Measurements from ENCODE around the gene DBET.
"Not testable (repeated sequence)": the region's sequence is repeated elsewhere in the genome, so short reads cannot be mapped to it uniquely, and the experiment has no call there.

Gene DBET

GRCh38 chr4:190064342-190064741, at the start of gene DBET:
TSS of gene DBET (plus strand) at chr4:190064502.
- DNase-seq; in situ Hi-C loops (cut with MboI; ENCODE audit: low pct_unique_long_range_greater_than_20kb, low sequenced_read_pairs): not testable (repeated sequence)

GRCh38 chr4:190014771-190015537, 49.3 kb upstream of the DBET start:
- DNase-seq, result no peak
- in situ Hi-C loops (cut with MboI; ENCODE audit: low pct_unique_long_range_greater_than_20kb, low sequenced_read_pairs), result no loop called here

- no peak for DNase-seq
- in situ Hi-C loops (cut with MboI; ENCODE audit: low pct_unique_long_range_greater_than_20kb, low sequenced_read_pairs), result no loop called here
These were observed 48.5 kb upstream of the DBET start for GRCh38 chr4:190015538-190016368.

- in situ Hi-C loops (cut with MboI; ENCODE audit: low pct_unique_long_range_greater_than_20kb, low sequenced_read_pairs), result no loop called here
- no peak for DNase-seq
These were observed 47.7 kb upstream of the DBET start for GRCh38 chr4:190016369-190017289.

GRCh38 chr4:190017357-190018200, 46.7 kb upstream of the DBET start:
- in situ Hi-C loops (cut with MboI; ENCODE audit: low pct_unique_long_range_greater_than_20kb, low sequenced_read_pairs), result no loop called here
- no peak for DNase-seq

- no peak for DNase-seq
- in situ Hi-C loops (cut with MboI; ENCODE audit: low pct_unique_long_range_greater_than_20kb, low sequenced_read_pairs), result no loop called here
These were observed 45.9 kb upstream of the DBET start for GRCh38 chr4:190018201-190018920.

GRCh38 chr4:190019023-190019858, 45.1 kb upstream of the DBET start:
- DNase-seq, result no peak
- in situ Hi-C loops (cut with MboI; ENCODE audit: low pct_unique_long_range_greater_than_20kb, low sequenced_read_pairs), result no loop called here

GRCh38 chr4:190019859-190020463, 44.3 kb upstream of the DBET start:
- in situ Hi-C loops (cut with MboI; ENCODE audit: low pct_unique_long_range_greater_than_20kb, low sequenced_read_pairs); DNase-seq: not testable (repeated sequence)

GRCh38 chr4:190020790-190021717, 43.2 kb upstream of the DBET start:
- in situ Hi-C loops (cut with MboI; ENCODE audit: low pct_unique_long_range_greater_than_20kb, low sequenced_read_pairs), result no loop called here
- DNase-seq, result peak; percentile 17

GRCh38 chr4:190021973-190022372, 42.3 kb upstream of the DBET start:
- in situ Hi-C loops (cut with MboI; ENCODE audit: low pct_unique_long_range_greater_than_20kb, low sequenced_read_pairs); DNase-seq: not testable (repeated sequence)

- in situ Hi-C loops (cut with MboI; ENCODE audit: low pct_unique_long_range_greater_than_20kb, low sequenced_read_pairs); DNase-seq: not testable (repeated sequence)
These were observed 41.6 kb upstream of the DBET start for GRCh38 chr4:190022614-190023281.

GRCh38 chr4:190027156-190027555, 37.1 kb upstream of the DBET start, which contains the start of gene FRG2:
TSS of gene FRG2 (minus strand) at chr4:190027256. CDS start at chr4:190027204, 52 bp downstream.
- in situ Hi-C loops (cut with MboI; ENCODE audit: low pct_unique_long_range_greater_than_20kb, low sequenced_read_pairs); DNase-seq: not testable (repeated sequence)

GRCh38 chr4:190031264-190031663, 33.0 kb upstream of the DBET start:
- DNase-seq; in situ Hi-C loops (cut with MboI; ENCODE audit: low pct_unique_long_range_greater_than_20kb, low sequenced_read_pairs): not testable (repeated sequence)

- in situ Hi-C loops (cut with MboI; ENCODE audit: low pct_unique_long_range_greater_than_20kb, low sequenced_read_pairs), result not testable (repeated sequence)
These were observed 26.5 kb upstream of the DBET start for GRCh38 chr4:190037704-190038388.

More at GRCh38 chr4:190037704-190038388, 26.5 kb upstream of the DBET start:
- not testable (repeated sequence) for DNase-seq

Measured in KBM-7 (cell line).